GM19463 (cell line): Measurements from ENCODE around the gene AAK1.
"Not testable (repeated sequence)": the region's sequence is repeated elsewhere in the genome, so short reads cannot be mapped to it uniquely, and the experiment has no call there.

Experiments
- ATAC-seq: cut with Tn5 transposase; IDR thresholded peaks from one replicate; pipeline ENCODE4 v1.9.1; 2021; ENCODE audit warnings: mild to moderate bottlenecking, moderate library complexity; ENCODE audit not compliant: unreplicated experiment

The AAK1 gene

DNA sequence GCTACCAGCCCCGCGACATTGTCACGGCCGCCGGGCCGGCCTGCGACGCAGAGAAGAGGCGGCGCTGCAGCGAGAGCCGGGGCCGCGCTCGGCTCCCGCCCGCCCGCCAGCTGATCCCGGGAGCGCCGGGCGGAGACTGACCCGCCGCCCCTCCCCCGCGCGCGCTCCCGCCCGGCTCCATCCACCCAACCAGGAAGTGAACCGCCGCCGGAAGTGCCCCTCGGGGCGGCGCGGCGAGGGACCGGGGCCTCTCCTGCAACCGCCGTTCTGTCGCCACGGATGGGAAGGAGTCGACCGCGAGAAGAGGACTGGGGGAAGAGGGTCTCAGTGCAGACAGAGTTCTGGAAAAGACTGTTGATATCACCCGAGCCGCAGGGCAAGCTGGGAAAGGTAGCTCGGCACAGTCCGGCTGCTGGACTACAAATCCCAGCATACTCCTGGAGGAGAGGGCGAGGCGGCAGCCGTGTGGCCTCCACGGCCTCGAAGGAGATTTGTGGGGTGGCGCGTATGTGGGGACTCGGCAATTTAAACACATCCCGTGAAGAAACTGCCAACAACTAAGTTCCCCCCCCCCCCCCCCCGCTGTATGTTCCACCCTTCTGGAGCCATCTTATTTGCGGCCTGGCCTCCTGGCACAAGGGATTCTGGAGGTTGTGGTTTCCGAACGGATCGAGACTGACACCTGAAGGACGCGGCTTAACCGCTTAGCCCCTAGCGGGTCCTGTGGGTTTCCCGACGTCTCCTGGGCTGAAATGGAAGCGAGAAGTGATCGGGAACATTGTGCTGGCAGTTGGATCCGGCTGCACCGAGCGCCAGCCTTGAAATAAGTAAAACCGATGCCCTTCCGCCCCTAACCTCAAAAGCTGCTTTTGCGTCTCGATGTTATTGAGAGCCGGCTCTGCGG lies at the start of gene AAK1:
AAK1 (minus strand) TSS at position 138 of the 904 bp plus-strand sequence. CDS start 699 bp downstream, outside the sequence.
- ATAC-seq = peak; percentile 43

DNA sequence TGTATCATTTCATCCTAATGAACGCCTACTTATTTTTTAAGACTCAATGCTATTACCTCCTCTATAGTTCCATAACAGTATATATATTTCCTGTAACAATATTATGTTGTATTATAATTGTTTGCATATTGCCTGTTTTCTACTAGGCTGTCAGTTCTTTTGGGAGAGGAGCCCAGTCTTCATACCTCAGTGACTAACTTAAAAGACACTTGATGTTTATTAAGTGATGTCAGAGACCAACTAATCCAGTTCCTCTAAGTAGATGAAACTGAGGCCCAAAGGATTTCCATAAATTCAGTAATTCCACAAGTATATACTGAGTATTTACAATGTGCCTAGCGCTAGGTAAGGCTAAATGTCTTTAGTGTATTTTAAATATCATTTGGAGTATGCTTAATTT lies 48.9 kb upstream of the AAK1 start:
- ATAC-seq = no peak

DNA sequence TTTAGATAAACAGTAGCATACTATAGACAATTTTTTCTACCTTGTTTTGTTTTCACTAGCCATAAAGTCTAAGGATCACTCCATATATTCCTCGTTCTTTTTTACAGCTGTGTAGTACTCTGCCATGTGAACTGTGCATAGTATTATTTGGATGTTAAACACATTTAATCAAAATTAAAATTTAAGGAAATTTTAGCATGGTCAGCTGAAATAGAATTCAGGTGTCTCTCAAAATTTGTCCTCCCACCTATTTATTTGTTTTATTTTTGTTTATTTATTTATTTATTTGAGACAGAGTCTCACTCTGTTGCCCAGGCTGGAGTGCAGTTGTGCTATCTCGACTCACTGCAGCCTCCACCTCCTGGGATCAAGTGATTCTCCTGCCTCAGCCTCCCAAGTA lies 46.4 kb upstream of the AAK1 start:
- no peak for ATAC-seq

DNA sequence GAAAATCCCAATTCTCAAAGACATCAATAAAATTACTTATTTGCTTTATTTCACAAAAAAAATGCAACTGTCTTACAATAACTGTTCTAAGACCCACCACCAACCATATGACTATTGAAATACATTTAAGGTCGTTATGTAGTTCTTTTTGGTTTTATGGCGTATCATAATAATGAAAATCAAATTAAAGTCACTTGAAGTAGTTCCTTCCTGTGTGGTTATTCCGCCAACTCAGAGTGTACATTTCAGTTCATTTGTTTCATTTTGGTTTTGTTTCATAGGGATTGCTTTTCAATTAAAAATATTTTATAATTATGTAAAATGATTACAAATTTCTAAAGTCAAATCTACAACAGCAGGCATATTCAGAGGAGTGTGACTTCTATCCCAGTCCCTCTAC lies 45.9 kb upstream of the AAK1 start:
- ATAC-seq = no peak

DNA sequence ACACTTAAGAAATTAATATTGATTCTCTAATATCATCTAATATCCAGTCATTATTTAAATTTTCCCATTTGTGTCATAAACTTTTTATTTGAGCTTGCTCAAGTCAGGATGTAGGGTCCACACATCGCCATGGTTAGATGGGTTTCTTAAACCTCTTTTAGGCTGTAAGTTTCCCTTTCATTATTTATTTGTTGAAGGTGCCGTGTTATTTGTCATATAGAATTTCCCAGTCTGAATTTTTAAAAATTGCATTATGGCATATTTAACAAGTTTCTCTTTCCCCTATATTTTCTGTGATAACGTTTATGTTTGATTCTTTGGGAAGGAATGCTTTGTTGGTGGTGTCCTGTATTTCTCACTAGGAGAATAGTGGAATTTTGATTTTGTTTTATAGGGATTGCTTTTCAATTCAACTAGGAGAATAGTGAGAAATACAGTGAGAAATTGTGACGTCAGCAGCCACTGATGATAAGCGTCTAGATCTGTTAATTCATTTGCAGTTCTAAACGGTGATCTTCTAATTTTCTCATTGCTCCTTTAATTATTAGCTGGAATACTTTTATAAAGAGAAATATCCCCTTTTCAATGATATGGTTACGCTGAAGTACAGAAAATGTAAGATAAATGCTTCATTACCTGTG lies 44.6 kb upstream of the AAK1 start:
- no peak for ATAC-seq

DNA sequence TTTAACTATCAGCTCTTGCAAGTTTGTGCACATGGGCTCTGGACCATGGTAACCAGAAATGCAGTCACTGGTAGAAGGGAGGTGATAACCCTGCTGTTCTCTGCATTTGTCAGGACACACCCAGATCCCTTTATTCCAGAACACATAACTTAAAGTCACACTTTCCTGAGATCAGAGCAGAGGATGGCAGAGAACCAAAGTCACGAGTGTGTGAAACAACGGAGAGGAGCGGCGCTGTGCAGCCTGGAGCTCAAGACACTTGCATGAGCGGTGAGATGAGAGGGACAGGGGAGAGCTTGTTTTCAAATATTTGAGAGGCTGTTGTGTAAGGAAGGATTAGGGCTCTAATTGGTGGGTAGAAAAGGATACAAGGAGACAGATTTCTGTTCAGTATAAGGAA lies 43.3 kb upstream of the AAK1 start:
- ATAC-seq = no peak

DNA sequence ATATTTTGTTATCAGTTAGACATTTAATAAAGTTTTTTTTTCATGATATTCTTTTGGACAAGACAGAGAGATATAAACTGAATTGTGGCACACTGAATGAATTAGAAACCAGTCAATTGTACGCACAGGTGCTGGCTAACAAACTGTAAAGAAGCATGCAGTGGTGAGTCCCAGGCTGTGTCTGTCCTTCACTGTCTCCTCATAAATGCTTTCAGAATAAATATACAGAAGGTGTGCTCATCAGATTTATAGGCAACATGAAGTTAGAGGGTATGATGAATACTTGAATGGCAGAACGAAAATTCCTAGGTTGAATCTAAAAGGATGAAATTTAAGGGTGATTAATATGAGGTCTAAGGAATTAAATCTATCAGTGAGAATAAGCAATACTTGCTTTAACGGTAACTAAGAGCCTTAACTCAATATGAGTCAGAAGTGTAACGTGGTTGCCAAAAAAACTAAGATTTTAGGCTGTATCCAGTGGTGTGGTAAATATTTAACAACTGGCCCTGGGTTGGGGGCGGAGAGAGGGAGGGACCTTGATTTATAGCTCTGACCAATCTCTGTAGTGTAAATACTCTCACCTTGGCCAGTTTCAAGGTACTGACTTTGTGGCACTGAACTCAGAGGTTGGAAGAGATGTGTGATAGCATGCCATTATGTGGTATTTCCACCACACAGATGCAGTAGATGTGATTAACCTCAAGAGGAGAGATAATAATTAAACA lies 41.9 kb upstream of the AAK1 start:
- peak; percentile 89 for ATAC-seq

DNA sequence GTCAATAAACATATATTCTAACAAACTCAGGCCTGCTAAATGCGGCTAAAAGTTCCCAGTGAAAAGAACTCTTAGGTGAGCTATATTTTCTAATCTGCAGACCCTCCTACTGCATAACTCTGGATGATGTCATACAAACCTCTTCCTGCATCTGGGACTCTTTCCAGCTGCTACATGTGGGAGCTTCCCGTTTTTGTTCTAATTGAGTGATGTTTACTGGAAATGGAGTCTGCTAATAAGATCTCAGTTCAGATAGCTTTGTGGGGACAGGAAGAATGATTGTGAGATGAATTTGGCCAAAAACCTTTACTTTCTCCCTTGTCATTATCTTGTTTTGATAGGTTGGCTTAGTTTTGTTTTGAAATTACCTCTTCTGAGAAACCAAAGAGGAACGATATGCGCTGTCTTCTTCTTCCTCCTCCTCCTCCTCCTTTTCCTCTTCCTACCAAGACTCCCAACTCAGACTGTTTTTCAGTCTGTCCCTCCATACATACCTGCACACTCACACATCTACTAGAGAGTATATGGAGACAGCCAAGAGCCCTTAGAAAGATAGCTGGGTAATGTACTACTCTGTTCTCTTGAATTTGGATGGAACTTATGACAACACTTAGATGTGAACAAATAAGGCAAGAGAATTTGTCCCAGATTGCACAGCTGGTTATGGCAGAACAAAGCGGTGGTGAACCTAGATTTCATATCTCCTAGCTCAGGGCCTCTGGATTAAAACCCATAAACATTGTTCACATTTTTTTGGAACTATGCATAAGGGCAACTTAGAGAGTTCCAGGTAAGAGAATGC lies 39.8 kb upstream of the AAK1 start:
- ATAC-seq = no peak

DNA sequence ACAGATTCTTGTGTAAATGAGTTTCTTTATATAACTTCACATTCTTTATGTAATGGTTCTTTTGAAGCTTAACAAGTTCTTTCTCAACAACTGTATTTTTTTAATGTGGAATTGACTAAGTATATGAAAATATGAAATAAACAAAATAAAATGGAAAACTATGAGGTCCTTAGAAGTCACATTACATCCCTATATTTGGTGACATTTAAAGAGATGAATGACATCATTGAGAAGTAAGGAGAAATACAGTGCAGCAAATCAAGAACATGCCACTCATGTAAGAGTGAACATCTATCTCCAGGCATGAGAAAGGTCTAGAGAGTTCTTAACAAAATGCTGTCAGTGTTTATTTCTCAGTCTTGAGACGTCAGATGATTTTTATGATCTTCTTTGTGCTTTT lies 39.0 kb upstream of the AAK1 start:
- ATAC-seq = no peak

DNA sequence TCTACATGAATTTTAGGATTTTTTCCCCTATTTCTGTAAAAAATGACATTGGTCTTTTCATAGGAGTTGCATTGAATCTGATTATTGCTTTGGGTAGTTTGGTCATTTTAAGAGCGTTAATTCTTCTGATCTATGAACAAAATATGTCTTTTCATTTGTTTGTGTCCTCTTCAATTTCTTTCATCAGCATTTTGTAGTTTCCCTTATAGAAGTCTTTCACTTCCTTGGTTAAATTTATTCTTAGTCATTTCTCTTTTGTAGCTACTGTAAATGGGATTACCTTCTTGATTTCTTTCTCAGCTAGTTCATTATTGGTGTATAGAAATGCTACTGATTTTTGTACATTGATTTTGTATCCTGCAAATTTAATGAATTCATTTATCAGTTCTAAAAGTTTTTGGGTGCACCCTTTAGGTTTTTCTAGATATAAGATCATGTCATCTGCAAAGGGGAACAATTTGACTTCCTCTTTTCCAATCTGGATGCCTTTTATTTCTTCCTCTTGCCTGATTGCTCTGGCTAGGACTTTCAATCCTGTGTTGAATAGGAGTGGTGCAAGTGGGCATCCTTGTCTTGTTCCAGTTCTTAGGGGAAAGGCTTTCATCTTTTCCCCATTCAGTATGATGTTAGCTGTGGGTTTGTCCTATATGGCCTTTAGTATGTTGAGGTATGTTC lies 36.6 kb upstream of the AAK1 start:
- no peak for ATAC-seq

DNA sequence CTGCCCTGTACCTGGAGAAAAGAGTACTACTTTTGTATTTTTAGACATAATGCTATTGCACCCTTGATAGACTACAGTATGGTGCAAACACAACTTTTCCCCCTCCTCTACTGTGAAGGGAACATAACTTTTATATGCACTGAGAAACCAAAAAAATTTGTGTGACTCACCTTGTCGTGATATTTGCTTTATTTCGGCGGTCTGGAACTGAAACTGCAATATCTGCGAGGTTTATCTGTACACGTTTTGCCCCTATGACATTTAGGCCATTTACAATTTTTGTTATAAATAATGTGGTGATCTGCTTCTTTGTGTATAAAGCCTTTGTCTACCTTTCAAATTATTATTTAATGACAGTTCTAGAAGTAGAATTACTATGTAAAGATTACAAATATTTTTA lies 34.4 kb upstream of the AAK1 start:
- no peak for ATAC-seq

DNA sequence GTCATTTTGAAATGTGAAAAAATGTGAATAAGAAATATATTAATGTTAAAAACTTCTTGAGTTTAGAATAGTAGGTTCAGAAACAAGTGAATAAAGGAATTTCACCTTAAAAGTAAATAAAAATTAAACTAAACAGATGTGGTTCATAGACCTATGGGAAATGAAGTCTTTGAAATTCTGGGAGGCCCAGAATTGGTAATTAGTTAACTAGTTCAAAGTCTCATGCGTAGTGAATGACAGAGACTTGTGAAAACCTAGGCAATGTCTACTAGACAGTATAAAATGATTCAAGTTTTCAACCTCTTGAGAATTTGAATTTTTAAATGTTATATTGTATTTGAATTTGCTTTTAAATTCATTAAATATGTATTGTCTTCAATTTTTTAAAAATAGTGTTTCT lies 32.6 kb upstream of the AAK1 start:
- no peak for ATAC-seq

DNA sequence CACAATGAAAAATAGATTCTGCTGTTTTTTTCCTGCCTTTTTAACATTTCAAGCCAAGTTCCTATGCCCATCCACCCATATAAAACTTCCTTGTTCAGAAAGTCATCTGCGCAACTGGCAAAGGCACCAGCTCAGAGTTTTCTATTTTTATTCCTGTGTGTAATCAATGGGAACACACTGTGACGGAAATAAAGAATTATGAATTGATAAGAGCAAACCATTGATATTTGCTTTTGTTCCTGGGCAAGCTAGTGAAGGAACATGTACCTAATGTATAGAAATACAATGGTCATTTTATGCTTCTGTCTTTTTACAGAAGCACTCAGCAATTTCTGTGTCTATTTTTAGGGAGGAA lies 30.8 kb upstream of the AAK1 start:
- no peak for ATAC-seq

DNA sequence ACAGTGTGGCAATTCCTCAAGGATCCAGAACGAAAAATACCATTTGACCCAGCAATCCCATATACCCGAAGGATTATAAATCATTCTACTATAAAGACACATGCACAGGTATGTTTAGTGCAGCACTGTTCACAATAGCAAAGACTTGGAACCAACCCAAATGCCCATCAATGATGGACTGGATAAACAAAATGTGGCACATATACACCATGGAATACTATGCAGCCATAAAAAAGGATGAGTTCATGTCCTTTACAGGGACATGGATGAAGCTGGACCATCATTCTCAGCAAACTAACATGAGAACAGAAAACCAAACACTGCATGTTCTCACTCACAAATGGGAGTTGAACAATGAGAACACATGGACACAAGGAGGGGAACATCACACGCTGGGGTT lies 29.6 kb upstream of the AAK1 start:
- ATAC-seq = not testable (repeated sequence)

DNA sequence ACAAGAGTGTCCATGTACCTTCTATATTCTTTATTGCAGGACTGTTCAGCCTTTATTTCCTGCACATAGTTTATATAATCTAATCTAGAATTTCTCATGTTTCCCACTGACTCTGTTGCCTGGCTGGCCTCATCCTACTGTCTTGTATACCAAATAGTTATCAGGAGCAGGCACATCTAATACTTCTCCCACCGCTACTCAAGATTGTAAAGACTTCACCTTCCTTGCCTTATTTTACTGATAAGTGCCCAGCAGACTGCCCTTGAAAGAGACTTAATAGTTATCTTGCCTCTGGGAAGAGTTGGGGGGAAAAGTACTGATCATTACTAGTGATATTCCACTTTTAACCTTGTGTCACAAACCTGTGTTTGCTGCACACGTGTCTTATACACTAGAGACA lies 26.1 kb upstream of the AAK1 start:
- ATAC-seq = no peak

DNA sequence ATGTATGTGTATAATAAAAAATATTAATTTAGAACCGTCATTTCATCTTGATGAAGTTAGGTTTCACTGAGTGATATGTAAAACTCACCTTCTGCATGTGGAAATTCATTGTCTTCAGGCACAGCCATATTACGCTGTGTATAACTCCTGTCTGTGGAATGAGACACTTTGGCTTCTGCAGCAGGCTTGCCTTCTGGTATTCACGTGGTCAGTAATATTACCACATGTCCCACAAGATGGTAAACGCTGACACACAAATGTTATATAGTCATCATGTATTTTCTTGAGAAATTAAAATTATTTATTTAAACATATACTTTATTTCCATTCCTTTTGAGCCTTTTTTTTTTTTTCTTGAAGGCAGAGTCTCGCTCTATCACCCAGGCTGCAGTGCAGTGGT lies 25.1 kb upstream of the AAK1 start:
- ATAC-seq = no peak

DNA sequence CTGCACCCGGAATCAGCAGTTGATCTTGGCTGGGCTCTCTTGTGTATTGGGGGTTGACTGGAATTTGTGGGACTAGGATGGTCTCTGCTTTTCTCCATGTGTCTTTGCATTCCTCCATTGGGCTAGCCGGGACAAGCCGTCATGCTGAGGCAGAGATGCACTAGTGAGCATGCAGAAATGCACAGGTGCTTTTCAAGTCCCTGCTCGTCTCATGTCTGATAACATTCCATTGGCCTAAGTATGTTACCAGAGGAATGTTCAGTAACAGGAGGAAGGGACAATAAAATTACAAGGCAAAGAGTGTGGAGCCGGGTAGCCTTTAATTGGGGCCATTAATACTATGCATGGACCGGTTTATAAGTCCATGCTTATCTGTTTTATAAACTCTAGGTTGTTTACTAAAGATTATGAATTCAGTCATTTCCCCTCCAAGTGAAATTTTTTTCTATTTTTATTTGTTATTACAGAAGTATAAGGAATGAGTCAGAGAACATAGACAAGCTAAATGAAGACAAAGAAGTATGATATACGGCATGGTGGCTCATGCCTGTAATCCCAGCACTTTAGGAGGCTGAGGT lies 24.4 kb upstream of the AAK1 start:
- no peak for ATAC-seq

DNA sequence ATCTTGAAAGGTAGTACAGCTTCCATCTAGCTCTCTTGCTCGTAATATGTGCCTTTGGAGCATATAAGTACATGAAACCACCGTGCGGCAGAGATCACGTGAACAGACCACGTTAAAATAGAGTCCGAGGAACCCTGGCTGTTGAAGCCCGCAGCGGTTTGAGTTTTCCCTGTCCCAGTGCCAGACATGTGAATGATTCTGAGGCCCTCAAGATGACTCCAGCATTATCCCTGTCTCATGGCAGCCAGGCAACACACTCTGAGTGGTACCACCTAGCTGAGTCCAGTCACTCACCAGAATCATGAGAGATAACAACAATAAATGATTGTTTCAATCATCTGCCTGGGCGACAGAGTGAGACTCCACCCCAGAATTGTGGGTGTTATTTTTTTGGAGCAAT lies 21.6 kb upstream of the AAK1 start:
- ATAC-seq = no peak

DNA sequence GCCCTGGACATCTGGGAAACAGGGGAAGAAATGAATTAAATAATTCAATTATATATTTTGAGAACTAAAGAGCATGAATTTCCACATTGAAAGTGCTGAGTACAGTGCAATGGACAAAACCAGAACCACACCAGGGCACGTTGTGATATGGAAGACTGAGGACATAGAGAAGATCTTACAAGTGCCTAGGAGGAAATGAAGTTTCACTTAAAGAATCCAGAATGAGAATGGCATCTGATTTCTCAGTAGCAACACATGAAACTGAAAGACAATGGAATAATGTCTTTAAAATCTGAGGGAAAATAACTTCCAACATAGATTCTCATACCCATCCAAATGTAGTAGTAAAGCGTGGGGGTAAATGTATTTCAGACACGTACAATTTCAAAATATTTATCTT lies 20.3 kb upstream of the AAK1 start:
- ATAC-seq = no peak

DNA sequence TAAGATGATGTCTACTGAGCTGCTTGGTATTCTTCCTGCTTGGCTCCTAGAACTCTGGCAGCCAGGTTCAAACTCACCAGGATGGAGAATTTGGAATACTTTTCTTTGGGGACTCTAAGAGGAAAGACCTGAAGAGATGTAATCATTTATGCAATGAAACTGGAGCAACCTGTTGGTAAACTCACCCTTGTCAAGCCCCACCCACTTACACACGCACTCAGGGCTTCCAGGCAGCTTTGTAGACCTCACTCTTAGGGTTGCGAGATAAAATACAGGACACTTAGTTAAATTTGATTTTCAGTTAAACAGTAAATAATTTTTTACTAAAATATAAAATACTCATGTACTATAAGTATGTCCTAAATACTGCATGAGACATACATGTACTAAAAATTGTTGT lies 19.0 kb upstream of the AAK1 start:
- not testable (repeated sequence) for ATAC-seq
